ENCODE results near the gene NHEJ1.

The NHEJ1 gene

GRCh38 chr2:219042750-219043149 lies 117.9 kb downstream of the NHEJ1 start:
- H2AFZ ChIP-seq (ENCODE audit: low read depth, low read length, severe bottlenecking), result no peak overlapping the region
- H3K79me2 ChIP-seq (ENCODE audit: insufficient read depth, low read length), result no peaks in the 10 kb centered on the region
- H3K4me2 ChIP-seq (ENCODE audit: low read depth, low read length, poor library complexity, severe bottlenecking), result no peak overlapping the region
- no peak overlapping the region for H3K27ac ChIP-seq (ENCODE audit: low read depth, low read length)
- H4K20me1 ChIP-seq (ENCODE audit: low read depth, low read length), result no peaks in the 10 kb centered on the region
- H3K27me3 ChIP-seq (ENCODE audit: low read length), result no peaks in the 10 kb centered on the region
- H3K9me2 ChIP-seq (replicated peaks; ENCODE audit: insufficient read depth, low read length), result no peaks in the 10 kb centered on the region
- H3K4me3 ChIP-seq (ENCODE audit: insufficient read depth, low read length, poor library complexity, severe bottlenecking), result no peak overlapping the region
- H3F3A ChIP-seq (ENCODE audit: insufficient read depth), result no peaks in the 10 kb centered on the region
- no peak for TF ChIP-seq CTCF (IDR thresholded peaks at IDR 0.05; ENCODE audit: insufficient read depth, low read length, poor library complexity, severe bottlenecking)
- no peak for TF ChIP-seq EZH2phosphoT487 (conservative IDR thresholded peaks at IDR 0.05; ENCODE audit: low read length)
- no peaks in the 10 kb centered on the region for H3K9me3 ChIP-seq (ENCODE audit: insufficient read depth, low read length)
- no peaks in the 10 kb centered on the region for H3K36me3 ChIP-seq (ENCODE audit: low read length)
- H3K9ac ChIP-seq (ENCODE audit: low read length), result no peak overlapping the region

GRCh38 chr2:219042157-219042556 lies 118.5 kb downstream of the NHEJ1 start:
- TF ChIP-seq CTCF (IDR thresholded peaks at IDR 0.05; ENCODE audit: insufficient read depth, low read length, poor library complexity, severe bottlenecking) (no peak), EZH2phosphoT487 (conservative IDR thresholded peaks at IDR 0.05; ENCODE audit: low read length) (no peak)
- H3K9ac ChIP-seq (ENCODE audit: low read length), result no peak overlapping the region
- no peak overlapping the region for H3K27ac ChIP-seq (ENCODE audit: low read depth, low read length)
- H3K9me3 ChIP-seq (ENCODE audit: insufficient read depth, low read length), result no peaks in the 10 kb centered on the region
- H3K79me2 ChIP-seq (ENCODE audit: insufficient read depth, low read length), result no peaks in the 10 kb centered on the region
- no peaks in the 10 kb centered on the region for H3F3A ChIP-seq (ENCODE audit: insufficient read depth)
- no peaks in the 10 kb centered on the region for H3K9me2 ChIP-seq (replicated peaks; ENCODE audit: insufficient read depth, low read length)
- H2AFZ ChIP-seq (ENCODE audit: low read depth, low read length, severe bottlenecking), result no peak overlapping the region
- H3K4me3 ChIP-seq (ENCODE audit: insufficient read depth, low read length, poor library complexity, severe bottlenecking), result no peak overlapping the region
- H3K36me3 ChIP-seq (ENCODE audit: low read length), result no peaks in the 10 kb centered on the region
- no peaks in the 10 kb centered on the region for H3K27me3 ChIP-seq (ENCODE audit: low read length)
- no peak overlapping the region for H3K4me2 ChIP-seq (ENCODE audit: low read depth, low read length, poor library complexity, severe bottlenecking)
- H4K20me1 ChIP-seq (ENCODE audit: low read depth, low read length), result no peaks in the 10 kb centered on the region

GRCh38 chr2:219041252-219041651 lies 119.4 kb downstream of the NHEJ1 start, which contains the start of gene CFAP65:
TSS of gene CFAP65 (minus strand) at chr2:219041516. CDS start at chr2:219039048, 2,468 bp downstream.
- Histone ChIP-seq H3K9ac (ENCODE audit: low read length) (no peak within 1 kb of the TSS), H4K20me1 (ENCODE audit: low read depth, low read length) (no peaks in the 10 kb centered on the region), H3K27me3 (ENCODE audit: low read length) (no peaks in the 10 kb centered on the region), H3K4me3 (ENCODE audit: insufficient read depth, low read length, poor library complexity, severe bottlenecking) (no peak within 1 kb of the TSS), H2AFZ (ENCODE audit: low read depth, low read length, severe bottlenecking) (no peak within 1 kb of the TSS), H3K79me2 (ENCODE audit: insufficient read depth, low read length) (no peaks in the 10 kb centered on the region), H3F3A (ENCODE audit: insufficient read depth) (no peaks in the 10 kb centered on the region), H3K4me2 (ENCODE audit: low read depth, low read length, poor library complexity, severe bottlenecking) (no peak within 1 kb of the TSS), H3K36me3 (ENCODE audit: low read length) (no peaks in the 10 kb centered on the region), H3K9me3 (ENCODE audit: insufficient read depth, low read length) (no peaks in the 10 kb centered on the region), H3K9me2 (replicated peaks; ENCODE audit: insufficient read depth, low read length) (no peaks in the 10 kb centered on the region), H3K27ac (ENCODE audit: low read depth, low read length) (no peak within 1 kb of the TSS)
- no peak for TF ChIP-seq EZH2phosphoT487 (conservative IDR thresholded peaks at IDR 0.05; ENCODE audit: low read length)
- no peak for TF ChIP-seq CTCF (IDR thresholded peaks at IDR 0.05; ENCODE audit: insufficient read depth, low read length, poor library complexity, severe bottlenecking)
